ENCODE measurements around the gene SIGMAR1.
"Not testable (repeated sequence)": the region's sequence is repeated elsewhere in the genome, so short reads cannot be mapped to it uniquely, and the experiment has no call there.

Gene SIGMAR1

DNA sequence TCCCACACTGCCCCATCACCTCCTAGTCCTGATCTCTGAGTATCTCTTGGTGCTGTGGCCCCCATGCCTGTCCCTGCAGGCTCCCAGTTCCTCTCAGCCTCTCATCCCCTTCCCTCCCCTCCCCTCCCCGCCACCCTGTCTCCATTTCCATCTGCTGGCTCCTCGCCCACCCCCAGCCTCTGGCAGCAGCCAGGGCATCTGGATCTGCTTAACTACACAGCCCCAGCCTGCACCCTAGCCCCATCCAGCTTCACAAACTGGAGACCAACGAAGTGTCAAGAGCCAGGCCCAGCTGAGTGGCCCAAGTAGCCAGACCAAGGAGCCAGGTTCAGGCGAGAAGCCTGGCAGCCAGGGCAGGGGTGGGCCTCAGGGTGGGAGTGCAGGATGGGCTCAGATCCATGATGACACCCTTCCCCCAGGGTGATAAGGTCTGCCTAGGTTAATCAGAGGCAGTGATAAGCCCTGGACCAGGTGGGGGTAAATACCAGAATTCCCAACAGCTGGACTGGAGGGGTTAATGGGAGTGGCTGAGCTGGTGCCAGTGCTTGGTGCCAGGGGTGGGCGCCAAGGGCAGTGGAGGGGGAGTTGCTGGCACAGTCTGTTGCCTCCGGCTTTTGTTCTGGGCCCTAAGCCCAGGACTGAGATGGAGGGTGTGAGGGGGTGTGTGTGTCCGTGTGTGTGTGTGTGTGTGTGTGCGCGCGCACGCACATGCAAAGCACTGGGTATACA, 16.9 kb upstream of the SIGMAR1 start:
- no peak for DNase-seq

- no peak for DNase-seq
Observed at GRCh38 chr9:34653151-34654072, 15.8 kb upstream of the SIGMAR1 start.

GRCh38 chr9:34652602-34653000, 15.0 kb upstream of the SIGMAR1 start:
- no peak for DNase-seq

- no peak for DNase-seq
Observed at GRCh38 chr9:34651876-34652601, 14.5 kb upstream of the SIGMAR1 start, which contains the start of gene IL11RA. IL11RA (plus strand) TSS chr9:34652185; CDS start chr9:34655218, 3,033 bp downstream.

GRCh38 chr9:34651321-34651720, 13.7 kb upstream of the SIGMAR1 start:
- DNase-seq, result no peak

GRCh38 chr9:34650816-34651215, 13.2 kb upstream of the SIGMAR1 start:
- DNase-seq, result no peak

GRCh38 chr9:34648673-34649072, 11.1 kb upstream of the SIGMAR1 start:
- DNase-seq, result no peak

DNA sequence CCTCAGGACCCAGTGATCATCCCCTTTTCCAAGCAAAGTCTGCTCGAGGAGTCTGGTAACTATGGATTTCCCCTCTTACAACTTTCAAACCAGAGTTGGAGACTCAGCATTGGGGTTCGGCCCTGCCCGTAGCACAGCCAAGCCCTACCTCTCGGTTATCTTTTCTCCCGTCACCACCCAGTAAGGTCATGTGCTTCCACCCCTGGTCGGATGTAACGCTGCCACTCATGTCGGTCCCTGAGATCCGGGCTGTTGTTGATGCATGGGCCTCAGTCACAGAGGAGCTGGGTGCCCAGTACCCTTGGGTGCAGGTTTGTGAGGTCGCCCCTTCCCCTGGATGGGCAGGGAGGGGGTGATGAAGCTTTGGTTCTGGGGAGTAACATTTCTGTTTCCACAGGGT, 10.1 kb upstream of the SIGMAR1 start:
- no peak for DNase-seq

- no peak for DNase-seq
Observed at GRCh38 chr9:34647084-34647403, 9.5 kb upstream of the SIGMAR1 start.

GRCh38 chr9:34646211-34647083, 8.9 kb upstream of the SIGMAR1 start, which contains the start of gene GALT:
GALT (plus strand) TSS chr9:34646675; CDS start chr9:34646705, 30 bp downstream.
- DNase-seq, result peak; percentile 29

DNA sequence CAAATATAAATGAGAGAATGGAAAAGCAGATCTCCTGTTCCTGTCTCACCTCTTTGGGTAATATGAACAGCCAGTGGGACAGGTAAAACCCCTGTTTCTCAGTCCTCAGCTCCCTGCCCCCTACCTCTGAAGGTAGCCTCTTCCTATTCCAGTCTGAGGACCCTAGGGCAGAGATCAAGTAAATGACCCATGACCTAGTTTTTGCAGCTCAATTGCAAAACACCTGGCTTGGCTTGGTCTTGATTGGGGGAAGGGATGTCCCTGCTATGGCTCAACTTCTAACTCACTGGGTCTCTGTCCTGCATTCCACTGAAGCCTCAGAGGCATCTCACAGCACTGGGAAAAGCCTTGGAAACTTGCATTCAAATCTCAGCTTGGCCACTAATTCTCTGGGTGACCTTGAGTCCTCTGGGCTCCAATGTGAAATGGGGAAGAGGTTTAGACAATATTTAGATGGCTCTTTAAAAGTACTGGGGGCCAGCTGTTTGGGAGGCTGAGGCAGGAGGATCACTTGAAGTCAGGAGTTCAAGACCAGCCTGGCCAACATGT, 7.3 kb upstream of the SIGMAR1 start:
- DNase-seq, result no peak

GRCh38 chr9:34642679-34643078, 5.1 kb upstream of the SIGMAR1 start:
- DNase-seq, result no peak

DNA sequence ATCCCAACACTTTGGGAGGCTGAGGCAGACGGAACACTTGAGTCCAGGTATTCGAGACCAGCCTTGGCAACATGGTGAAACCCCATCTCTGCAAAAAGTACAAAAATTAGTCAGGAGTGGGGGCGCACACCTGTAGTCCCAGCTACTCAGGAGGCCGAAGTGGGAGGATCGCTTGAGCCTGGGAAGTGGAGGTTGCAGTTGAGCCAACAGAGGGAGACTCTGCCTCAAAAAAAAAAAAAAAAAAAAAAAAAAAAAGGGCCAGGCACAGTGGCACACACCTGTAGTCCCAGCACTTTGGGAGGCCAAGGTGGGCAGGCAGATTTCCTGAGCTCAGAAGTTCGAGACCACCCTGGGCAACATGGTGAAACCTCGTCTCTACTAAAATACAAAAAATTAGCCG, 1.7 kb upstream of the SIGMAR1 start:
- DNase-seq, result not testable (repeated sequence)

DNA sequence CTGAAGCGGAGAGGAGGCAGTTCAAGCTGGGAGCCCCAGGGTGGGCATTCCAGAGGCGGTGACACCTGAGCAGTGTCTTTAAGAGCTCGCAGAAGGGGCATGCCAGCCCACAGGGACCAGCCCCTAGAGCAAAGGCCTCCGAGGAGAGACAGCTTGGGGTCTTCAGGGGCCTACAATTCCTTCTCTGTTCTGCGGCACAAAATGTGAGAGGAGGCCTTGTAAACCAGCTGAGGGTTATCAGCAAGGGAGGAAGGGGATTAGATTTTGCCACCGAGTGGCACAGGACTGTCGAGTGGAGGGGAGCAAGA, 505 bp upstream of the SIGMAR1 start:
- DNase-seq, result no peak

DNA sequence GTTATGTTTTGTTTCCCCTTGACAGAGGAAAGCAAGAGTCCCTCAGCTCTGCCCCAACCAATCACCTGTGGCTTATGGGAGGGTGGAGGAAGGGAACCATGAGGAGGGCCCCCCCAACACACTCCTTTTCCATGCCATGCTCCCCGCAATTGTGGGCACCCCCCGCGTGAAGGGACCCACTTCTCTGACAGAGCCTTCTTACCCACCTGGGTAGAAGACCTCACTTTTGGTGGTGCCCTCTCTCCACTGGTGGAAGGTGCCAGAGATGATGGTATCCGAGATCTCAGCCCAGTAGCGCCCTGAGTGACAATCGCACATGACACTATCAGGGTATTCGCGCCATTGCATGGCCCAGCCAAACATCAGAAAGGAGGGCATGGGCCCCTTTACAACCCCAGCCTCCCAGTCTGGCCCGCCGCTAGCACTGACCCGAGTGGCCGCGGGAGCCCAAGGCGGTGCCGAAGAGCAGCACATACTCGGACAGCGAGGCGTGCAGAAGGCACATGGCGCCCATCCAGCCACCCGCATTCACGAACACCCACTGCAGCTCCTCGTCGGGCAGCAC, 714 bp downstream of the SIGMAR1 start:
- no peak for DNase-seq

DNA sequence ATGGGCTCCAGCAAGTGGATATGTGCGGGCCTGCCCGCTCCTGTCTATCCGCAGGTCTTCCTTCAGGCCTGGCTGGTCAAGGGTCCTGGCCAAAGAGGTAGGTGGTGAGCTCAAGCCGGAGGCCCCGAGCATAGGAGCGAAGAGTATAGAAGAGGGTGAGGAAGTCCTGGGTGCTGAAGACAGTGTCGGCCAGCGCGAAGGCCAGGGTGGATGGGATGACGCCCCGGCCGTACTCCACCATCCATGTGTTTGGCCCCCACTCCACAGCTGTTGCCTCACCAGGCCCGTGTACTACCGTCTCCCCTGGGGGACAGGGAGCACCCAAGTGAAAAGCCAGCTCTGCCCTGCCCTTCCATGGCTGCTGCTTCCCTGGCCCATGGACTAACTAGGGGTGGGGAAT, 2.0 kb downstream of the SIGMAR1 start:
- no peak for DNase-seq

DNA sequence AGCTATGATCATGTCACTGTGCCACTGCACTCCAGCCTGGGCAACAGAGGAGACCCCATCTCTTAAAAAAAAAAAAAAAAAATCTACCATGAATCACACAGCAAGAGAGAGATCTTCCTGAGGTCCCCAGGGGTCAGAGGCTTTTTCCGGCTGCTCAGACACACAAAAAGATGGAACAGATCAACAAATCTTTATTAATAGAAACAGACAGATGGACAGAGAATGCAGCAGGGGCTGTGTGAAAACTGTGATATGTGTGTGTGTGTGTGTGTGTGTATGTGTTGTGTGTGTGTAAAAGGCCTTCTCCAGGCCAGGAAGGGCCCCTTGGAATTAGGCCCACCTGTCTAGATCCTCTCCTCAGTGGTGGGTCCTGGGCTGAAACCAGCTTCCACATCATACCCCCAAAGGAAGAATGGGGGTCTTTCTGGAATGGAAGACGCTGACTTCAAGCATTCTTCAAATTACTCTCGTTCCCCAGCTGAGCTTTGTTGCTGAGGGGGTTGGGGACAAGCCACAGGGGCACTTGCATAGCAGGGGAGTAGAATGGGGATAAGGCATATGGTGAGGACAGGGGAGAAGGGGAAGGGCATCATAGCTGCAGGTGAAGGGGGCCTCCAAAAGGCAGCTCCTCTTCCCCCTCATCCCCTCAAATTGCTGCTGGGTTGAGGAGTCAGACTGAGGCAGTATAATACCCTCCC, 2.9 kb downstream of the SIGMAR1 start:
- DNase-seq, result no peak

- DNase-seq, result no peak
Observed at GRCh38 chr9:34633851-34634550, 3.6 kb downstream of the SIGMAR1 start.

DNA sequence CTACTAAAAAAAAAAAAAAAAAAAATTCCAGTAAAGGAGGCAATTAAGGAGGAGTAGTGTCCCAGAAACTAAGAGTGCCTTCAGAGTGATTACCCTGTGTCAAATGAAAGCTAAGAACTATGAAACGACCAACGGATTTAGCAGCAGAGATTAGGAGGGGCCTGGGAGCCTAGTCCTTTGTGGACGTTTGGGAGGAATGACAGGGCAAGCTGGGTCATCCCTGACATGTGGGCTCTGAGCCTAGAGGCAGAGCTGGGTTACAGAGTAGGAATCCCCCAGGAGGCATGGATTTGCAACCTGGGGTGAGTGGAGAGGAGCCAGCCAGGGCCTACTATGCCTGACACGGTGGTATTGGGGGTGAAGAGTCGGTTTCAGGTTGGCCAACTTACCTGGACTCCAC, 4.4 kb downstream of the SIGMAR1 start:
- DNase-seq, result no peak

- no peak for DNase-seq
Observed at GRCh38 chr9:34630402-34631154, 7.0 kb downstream of the SIGMAR1 start.
